ENCODE measurements around the gene MFSD11. TPM values are rescaled to one million over a fixed set of nuclear protein-coding genes. Genes with fewer than 3 reads are reported as not detected.

MFSD11 gene
- total RNA-seq, 1 experiment from 2014 or later: 24.9 TPM

DNA sequence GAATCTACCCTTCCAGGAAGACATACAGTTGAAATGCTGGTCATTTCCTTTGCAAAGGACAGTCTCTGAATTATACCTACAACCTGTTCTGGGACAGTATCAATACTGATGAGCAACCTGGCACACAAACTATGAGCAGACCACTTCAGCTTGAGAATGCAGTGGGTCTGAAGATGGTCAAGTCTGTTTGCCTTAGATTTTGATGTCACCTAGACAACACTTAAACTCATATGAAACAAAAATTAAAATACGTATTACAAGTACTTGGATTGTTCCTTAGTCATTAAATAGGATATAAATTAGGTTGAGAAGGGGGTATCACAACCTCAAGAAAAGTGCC, 4.3 kb upstream of the MFSD11 start:
- Histone ChIP-seq H3K9me3 (ENCODE audit: control insufficient read depth in 1 of 2, insufficient read depth in 1 of 2, low read depth in 1 of 2, low read length in 2 of 2) (no peaks in the 10 kb centered on the region), H3K9ac (ENCODE audit: low read length) (no peak overlapping the region), H4K20me1 (ENCODE audit: insufficient read depth) (peaks cover 39% of the 10 kb centered on the region), H3K27ac (ENCODE audit: low read depth, low read length) (peak overlapping the region; percentile 9; the same call in 1 of the 2 replicates), H3K79me2 (ENCODE audit: insufficient read depth, low read length) (peaks cover 81% of the 10 kb centered on the region), H3K4me3 (replicated peaks in 1 of 2; ENCODE audit: low read depth in 1 of 2, low read length in 2 of 2) (no peak overlapping the region), H3K36me3 (ENCODE audit: control insufficient read depth in 1 of 2, insufficient read depth in 2 of 2, low read length in 2 of 2) (peaks cover 39 to 52% of the 10 kb centered on the region in 2 experiments), H3K9me2 (ENCODE audit: insufficient read depth) (no peaks in the 10 kb centered on the region), H3K4me2 (ENCODE audit: low read length) (peak overlapping the region; percentile 1; the same call in 1 of the 2 replicates), H3K4me1 (ENCODE audit: control insufficient read depth in 1 of 2, insufficient read depth in 2 of 2, low read length in 2 of 2) (peaks cover 12 to 29% of the 10 kb centered on the region in 2 experiments), H2AFZ (ENCODE audit: low read depth, low read length, poor library complexity, severe bottlenecking) (no peak overlapping the region), H3K27me3 (ENCODE audit: insufficient read depth, low read length) (no peaks in the 10 kb centered on the region)
- RAD21 ChIA-PET (ENCODE audit: low non-redundant PET in 1 of 2, low total read pairs in 2 of 2, uncharacterized antibody in 2 of 2, unreplicated experiment in 2 of 2): no interaction called here
- TF ChIP-seq, protein P1, sequence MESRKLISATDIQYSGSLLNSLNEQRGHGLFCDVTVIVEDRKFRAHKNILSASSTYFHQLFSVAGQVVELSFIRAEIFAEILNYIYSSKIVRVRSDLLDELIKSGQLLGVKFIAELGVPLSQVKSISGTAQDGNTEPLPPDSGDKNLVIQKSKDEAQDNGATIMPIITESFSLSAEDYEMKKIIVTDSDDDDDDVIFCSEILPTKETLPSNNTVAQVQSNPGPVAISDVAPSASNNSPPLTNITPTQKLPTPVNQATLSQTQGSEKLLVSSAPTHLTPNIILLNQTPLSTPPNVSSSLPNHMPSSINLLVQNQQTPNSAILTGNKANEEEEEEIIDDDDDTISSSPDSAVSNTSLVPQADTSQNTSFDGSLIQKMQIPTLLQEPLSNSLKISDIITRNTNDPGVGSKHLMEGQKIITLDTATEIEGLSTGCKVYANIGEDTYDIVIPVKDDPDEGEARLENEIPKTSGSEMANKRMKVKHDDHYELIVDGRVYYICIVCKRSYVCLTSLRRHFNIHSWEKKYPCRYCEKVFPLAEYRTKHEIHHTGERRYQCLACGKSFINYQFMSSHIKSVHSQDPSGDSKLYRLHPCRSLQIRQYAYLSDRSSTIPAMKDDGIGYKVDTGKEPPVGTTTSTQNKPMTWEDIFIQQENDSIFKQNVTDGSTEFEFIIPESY (IDR thresholded peaks at IDR 0.05; ENCODE audit: extremely low read depth, insufficient replicate concordance, low read length): no peak
- TF ChIP-seq, protein P2, sequence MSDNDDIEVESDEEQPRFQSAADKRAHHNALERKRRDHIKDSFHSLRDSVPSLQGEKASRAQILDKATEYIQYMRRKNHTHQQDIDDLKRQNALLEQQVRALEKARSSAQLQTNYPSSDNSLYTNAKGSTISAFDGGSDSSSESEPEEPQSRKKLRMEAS (IDR thresholded peaks at IDR 0.05): no peak
- no peak for TF ChIP-seq ZNF274 (IDR thresholded peaks at IDR 0.05; ENCODE audit: low read depth, low read length)
- peak; percentile 24; the same call in 1 of the 2 replicates for TF ChIP-seq JUND (IDR thresholded peaks at IDR 0.05)
- TF ChIP-seq ZFX (IDR thresholded peaks at IDR 0.05): no peak
- no peak for ATAC-seq
- CTCF ChIA-PET: interaction anchor here (1.4 kb wide), 1 partner anchor 322 kb away, joined by 3 read pairs; no protein-coding TSS in a partner anchor
- no peak for DNase-seq (ENCODE audit: low read depth, low spot score)
- BruUV-seq (replicated peaks): no TSS peak
- intact Hi-C loops (cut with micrococcal nuclease): no loop called here
- POLR2A ChIA-PET: interaction anchor here (1.2 to 1.5 kb wide), 2 partner anchors 11 to 20 kb away, joined by 4 to 5 read pairs; no protein-coding TSS in a partner anchor

All from HCT116 (cell line).